GM18868 (cell line): ENCODE measurements around the gene MLC1.

Experiments used
- ATAC-seq: cut with Tn5 transposase; IDR thresholded peaks from one replicate; pipeline ENCODE4 v1.9.1; 2021; ENCODE audit warnings: mild to moderate bottlenecking, moderate library complexity; ENCODE audit not compliant: unreplicated experiment

Gene MLC1

DNA sequence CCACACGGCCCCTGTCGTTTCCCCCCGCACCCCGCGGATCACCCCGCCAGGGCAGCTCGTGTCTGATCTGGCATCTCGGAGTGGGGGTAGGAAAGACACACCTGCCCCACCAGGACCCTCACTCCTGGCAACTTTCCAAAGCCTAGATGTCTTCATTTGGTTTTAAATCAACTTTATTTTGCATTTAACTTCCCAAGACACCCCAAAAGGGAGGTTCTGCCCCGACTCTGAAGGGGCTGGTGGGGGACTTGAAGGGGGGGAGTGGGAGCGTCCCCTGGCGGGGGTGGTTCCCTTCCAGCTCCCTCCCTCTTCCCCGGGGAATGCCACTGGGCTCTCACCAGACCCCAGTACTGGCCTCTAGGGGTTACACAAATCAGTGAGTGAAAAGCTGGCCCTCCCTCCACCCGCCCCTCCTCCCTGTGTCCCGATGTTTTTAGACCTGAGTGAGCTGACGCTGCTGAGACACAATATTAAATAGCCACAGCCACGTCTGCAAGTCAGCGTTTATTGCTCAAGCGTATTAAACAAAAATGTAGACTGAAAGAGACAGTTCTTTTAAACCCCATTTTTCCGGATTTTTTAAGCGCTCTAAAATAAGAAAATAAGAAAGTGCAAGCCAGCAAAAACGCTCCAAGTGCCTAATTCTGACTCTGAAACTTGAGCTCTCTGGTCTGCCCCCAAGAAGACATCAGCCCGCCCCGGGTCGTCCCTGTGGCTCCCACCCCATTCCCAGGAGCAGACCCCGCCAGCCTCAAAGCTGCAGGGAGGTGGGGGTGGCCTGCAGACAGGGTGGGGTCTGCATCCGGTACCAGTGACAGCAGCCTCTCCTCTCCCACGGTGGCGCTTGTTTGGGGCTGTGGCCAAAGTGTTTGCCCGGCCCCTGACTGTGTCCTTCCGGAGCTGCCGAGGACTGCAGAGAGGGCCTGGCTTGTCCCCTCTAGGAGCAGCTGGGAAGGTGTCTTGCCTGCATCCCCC lies 26.0 kb downstream of the MLC1 start:
- no peak for ATAC-seq

- ATAC-seq, result no peak
These were observed 26.9 kb downstream of the MLC1 start, which contains the start of gene TTLL8 for GRCh38 chr22:50058061-50058905. Gene TTLL8, minus strand, starts transcription at chr22:50058298.

DNA sequence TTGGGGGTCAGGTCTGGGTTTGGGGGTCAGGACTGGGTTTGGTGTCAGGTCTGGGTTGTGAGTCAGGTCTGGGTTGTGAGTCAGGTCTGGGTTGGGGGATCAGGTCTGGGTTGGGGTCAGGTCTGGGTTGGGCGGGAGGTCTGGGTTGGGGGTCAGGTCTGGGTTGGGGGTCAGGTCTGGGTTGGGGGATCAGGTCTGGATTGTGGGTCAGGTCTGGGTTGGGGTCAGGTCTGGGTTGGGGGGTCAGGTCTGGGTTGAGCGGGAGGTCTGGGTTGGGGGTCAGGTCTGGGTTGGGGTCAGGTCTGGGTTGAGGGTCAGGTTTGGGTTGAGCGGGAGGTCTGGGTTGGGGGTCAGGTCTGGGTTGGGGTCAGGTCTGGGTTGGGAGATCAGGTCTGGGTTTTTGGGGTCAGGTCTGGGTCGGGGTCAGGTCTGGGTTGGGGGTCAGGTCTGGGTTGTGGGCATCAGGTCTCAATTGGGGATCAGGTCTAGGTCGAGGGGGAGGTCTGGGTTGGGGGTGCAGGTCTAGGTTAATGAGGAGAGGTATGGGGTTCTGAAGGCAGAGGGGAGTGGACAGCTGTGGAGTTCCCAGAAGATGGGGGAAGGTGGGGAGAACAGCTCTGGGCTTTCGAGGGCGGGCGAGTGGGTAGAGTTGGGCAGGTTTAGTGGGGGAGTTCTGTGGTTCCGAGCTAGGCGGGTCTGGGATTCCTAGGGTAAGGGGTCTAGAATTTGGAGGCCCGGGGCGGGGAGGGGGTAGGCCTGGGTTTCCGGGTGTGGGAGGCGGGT lies 27.8 kb downstream of the MLC1 start:
- ATAC-seq, result no peak

DNA sequence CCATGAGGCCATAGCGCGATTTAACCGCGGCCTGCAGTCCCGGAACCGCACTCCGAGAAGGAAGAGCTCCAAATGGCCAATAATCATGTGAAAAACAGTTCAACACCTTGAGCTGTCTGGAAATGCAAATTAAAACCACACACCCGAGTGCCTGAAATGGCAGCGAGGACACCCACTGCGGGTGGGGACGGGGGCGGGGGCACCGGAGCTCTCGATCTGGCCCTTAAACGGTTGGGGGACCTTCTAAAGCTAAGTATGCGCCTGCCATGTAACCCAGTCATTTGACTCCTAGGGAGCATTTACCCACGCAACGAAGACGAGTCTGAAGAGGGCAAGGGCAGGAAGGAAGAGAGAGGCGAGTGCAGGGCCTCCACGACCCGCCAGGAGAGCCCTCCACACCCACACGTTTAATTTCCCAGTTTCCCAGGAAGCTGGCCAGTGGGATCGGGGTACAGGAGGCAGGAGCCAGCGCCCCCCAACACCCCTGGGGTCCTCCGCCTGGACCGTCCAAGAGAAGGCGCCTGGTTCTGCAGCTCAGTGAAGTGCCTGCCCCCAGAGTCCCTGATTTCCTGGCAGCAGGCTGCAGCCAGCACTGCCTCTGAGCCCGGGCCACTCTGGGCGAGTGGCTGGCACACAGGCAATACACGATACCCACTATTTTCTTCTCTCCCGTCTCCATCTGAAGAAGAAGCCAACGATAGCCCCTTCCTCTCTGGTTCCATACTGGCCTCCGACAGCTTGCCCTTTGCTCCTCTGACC lies 28.8 kb downstream of the MLC1 start:
- no peak for ATAC-seq

GRCh38 chr22:50053861-50054260 lies 31.4 kb downstream of the MLC1 start:
- no peak for ATAC-seq

- no peak for ATAC-seq
These were observed 33.3 kb downstream of the MLC1 start for GRCh38 chr22:50051930-50052329.

- no peak for ATAC-seq
These were observed 35.7 kb downstream of the MLC1 start for GRCh38 chr22:50049299-50050195.

GRCh38 chr22:50048836-50049235 lies 36.4 kb downstream of the MLC1 start:
- no peak for ATAC-seq

- no peak for ATAC-seq
These were observed 37.0 kb downstream of the MLC1 start for GRCh38 chr22:50048061-50048765.

DNA sequence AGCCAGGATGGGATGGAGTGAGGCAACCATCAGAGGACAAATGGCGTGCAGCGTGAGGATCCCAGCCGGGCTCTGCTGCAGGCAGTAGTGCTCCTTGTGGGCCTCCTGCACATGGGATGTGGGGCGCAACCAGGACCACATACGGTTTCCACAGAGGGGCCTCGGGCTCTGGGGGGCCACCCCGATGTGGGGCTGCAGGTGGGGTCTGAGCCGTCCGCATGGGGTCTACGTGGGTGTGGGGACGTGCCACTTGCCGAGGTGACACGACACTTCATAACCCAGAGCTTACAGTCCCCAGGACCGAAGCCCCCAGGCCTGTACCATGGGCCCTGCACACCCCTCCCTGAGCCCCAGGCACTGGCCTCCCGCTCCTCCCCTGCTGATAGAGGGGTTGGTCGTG lies 37.9 kb downstream of the MLC1 start:
- no peak for ATAC-seq

- no peak for ATAC-seq
These were observed 38.6 kb downstream of the MLC1 start for GRCh38 chr22:50046481-50047245.

DNA sequence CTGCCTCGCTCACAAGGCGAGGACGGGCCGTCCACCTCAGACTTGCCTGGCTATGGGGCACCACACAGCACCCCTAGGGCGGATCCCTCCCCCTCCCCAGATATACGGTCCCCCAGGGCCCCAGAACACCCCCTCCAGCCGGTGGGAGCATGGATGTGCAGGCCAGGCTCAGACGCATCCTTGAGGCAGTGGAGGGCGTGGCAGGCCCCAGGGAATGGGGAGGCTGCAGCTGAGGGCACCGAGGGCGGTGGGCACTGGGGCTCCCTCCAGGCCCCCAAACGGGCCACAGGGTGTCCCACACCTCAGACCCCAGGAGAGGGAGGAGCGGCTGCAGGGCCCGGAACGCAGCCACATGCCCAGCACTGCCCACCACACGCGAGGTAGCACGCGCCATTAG lies 39.2 kb downstream of the MLC1 start:
- ATAC-seq, result no peak

DNA sequence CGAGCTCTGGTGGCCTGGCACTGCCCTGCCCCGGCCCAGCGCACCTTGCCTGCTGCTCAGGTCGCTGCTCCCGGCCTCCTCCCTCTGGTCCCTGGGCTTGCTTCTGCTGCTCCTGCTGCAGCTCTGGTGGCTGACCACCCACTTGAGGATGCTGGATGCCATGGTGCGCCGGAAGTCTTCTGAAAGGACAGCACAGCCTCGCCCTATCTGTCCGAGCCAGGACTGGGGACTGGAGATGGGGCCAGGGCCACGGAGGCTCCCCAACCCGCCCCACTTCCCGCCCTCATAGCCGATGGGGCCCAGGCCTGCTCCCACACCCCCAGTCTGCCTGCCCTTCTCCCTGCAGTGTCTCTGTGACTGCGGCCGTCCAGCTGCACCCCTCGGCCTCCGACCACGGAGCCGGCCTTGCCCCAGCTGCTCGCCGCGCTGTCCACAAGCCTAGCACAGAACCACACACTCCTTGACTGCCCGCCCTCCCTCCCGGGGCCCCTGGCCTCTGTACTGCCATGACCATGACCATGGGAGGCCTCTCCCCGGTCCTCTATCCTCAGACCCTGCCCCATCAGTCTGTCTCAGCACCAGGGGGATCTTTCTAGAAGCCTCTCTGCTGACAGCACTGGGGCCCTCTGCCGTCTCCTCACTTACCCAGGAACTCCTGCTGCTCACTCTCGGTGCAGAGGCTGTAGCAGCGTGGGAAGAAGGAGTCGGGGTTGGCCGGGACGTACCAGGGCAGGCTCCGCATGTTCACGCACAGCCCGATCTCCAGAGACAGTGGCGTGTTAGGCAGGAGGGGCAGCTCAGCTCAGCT lies 39.8 kb downstream of the MLC1 start:
- no peak for ATAC-seq

DNA sequence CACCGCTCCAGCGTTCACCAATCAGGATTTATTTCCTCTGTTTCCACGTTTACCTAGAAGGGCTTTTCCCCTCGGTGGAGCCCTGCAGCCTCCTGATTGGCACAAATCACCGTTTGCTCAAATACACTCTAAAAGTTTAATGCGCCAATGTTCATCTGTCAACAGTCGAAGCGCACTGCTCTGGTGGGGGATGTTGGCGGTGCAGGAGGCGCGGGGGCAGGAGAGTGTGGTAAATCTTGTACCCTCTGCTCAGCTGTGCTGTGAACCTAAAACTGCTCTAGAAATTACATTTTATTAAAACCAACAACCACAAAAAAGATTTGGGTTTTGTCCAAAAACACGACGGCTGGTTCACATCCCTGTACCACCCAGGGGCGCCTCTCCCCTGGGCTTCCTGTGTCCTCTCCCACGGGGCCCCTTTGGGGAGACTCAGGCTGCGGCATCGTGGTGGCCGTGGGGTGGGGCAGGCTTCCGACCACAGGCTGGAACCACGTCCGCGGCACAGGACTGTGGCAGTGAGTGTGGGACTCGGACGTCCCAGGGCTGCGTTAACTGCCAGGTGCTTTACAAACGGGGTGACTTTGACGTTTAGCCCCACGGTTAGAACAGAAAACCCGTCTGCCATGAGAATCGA lies 40.6 kb downstream of the MLC1 start:
- ATAC-seq, result no peak

GRCh38 chr22:50041361-50042065 lies 43.7 kb downstream of the MLC1 start:
- ATAC-seq, result no peak

DNA sequence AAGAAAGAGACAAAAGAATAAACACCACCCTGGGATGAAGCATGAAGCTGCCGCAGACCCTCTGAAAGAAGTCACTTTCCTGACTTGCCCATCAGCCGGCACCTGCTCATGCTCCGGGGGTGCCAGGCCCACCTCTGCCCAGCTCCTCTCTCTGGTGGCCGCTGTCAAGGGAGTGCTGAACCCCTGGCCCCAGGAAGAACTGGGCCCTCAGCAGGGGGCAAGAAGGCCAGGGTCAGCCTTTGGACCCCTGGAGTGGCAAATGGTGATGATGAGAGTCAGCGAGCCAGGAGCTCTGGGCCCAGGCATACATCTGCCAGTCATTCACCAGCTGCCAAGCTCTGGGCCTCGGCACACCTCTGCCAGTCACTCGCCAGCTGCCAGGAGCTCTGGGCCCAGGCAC lies 44.5 kb downstream of the MLC1 start:
- no peak for ATAC-seq
